Suprapubic skin (tissue), 4 donors: Measurements from ENCODE around the gene PITPNM3. TPM values are rescaled to one million over a fixed set of nuclear protein-coding genes. Genes with fewer than 3 reads are reported as not detected.

Source experiments
- DNase-seq, 2 donors: peaks; one replicate each; pipeline ENCODE4 v3.0.0-alpha.2; 2019; ENCODE audit warnings: low spot score in 2 of 2
- H3K27ac ChIP-seq: fragments of 200-600 bp; sonication (generic); one replicate; pipeline ENCODE4 v1.5.1; 2019
- H3K27me3 ChIP-seq: fragments of 200-600 bp; sonication (generic); one replicate; pipeline ENCODE4 v1.5.1; 2019
- H3K36me3 ChIP-seq: fragments of 200-600 bp; sonication (generic); one replicate; pipeline ENCODE4 v1.5.1; 2019
- H3K4me1 ChIP-seq: fragments of 200-600 bp; sonication (generic); one replicate; pipeline ENCODE4 v1.5.1; 2019
- H3K4me3 ChIP-seq: fragments of 200-600 bp; sonication (generic); one replicate; pipeline ENCODE4 v1.5.1; 2019; ENCODE audit warnings: mild to moderate bottlenecking
- H3K9me3 ChIP-seq: fragments of 200-600 bp; sonication (generic); one replicate; pipeline ENCODE4 v1.5.1; 2019
- EP300 ChIP-seq: sonication (generic); formaldehyde crosslinking; IDR thresholded peaks from one replicate; pipeline ENCODE4 v1.6.1; 2017; ENCODE audit warnings: antibody characterized with exemption
- POLR2A ChIP-seq, 2 donors: fragments of 450-650 bp; IDR thresholded peaks; one replicate each; pipeline ENCODE4 v1.6.1; 2017; ENCODE audit warnings: antibody characterized with exemption in 2 of 2, mild to moderate bottlenecking in 2 of 2, moderate library complexity in 2 of 2
- POLR2AphosphoS5 ChIP-seq, 3 donors: sonication (generic); formaldehyde crosslinking; IDR thresholded peaks; one replicate each; pipeline ENCODE4 v1.6.1; 2017; ENCODE audit warnings: antibody characterized with exemption in 3 of 3
- WGBS: methylation state at CpG from one replicate; pipeline ENCODE4 v1.1.5; 2018; 5-methylcytosine and 5-hydroxymethylcytosine counted together
- total RNA-seq, 4 donors: library from RNA; depleted of rRNA; stranded (reverse); fragments of >200 nt; gene quantifications; one replicate each; pipeline ENCODE4 v1.1.0, GENCODE V29; 2016
- TF ChIP-seq, protein P1 (sequence below), 2 donors: fragments of 200-600 bp in 1 of 2; fragments of 450-650 bp in 1 of 2; sonication (generic) in 1 of 2; IDR thresholded peaks; one replicate each; pipeline ENCODE4 v1.5.1; 2016 to 2019; ENCODE audit warnings: antibody characterized with exemption in 2 of 2, mild to moderate bottlenecking in 1 of 2, moderate library complexity in 1 of 2

PITPNM3 gene
- total RNA-seq, 4 donors from 2014 or later: 16.4 to 31.1 (median 19.2) TPM

DNA sequence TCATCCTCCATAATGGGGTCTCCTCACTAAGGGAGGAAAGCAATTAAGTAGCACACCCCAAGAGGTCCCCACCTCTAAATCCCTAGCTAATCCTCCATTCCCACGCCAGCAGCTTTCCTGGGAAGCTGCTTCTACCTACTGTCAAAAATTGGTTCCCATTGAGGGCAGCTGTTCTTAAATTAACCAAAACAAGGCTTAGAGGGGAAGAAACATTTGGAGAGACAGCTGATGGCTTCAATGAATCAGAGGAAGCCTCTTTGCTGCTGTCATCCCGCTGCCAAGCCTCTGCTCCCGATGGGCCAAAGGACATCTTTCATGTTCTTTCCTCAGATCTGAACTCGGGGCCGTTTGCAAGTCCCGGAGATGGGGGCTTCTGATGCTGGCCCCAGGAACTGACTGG, 148.1 kb downstream of the PITPNM3 start:
- WGBS: 69% methylated on average over 6 of the region's 6 CpGs
- no peak for DNase-seq
- no peak overlapping the region for H3K27ac ChIP-seq
- no peaks in the 10 kb centered on the region for H3K4me1 ChIP-seq
- no peaks in the 10 kb centered on the region for H3K36me3 ChIP-seq
- TF ChIP-seq, protein P1, sequence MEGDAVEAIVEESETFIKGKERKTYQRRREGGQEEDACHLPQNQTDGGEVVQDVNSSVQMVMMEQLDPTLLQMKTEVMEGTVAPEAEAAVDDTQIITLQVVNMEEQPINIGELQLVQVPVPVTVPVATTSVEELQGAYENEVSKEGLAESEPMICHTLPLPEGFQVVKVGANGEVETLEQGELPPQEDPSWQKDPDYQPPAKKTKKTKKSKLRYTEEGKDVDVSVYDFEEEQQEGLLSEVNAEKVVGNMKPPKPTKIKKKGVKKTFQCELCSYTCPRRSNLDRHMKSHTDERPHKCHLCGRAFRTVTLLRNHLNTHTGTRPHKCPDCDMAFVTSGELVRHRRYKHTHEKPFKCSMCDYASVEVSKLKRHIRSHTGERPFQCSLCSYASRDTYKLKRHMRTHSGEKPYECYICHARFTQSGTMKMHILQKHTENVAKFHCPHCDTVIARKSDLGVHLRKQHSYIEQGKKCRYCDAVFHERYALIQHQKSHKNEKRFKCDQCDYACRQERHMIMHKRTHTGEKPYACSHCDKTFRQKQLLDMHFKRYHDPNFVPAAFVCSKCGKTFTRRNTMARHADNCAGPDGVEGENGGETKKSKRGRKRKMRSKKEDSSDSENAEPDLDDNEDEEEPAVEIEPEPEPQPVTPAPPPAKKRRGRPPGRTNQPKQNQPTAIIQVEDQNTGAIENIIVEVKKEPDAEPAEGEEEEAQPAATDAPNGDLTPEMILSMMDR (IDR thresholded peaks at IDR 0.05): no peak
- TF ChIP-seq POLR2AphosphoS5 (IDR thresholded peaks at IDR 0.05): no peak
- TF ChIP-seq POLR2A (IDR thresholded peaks at IDR 0.05): no peak
- no peak for TF ChIP-seq EP300
- no peak overlapping the region for H3K4me3 ChIP-seq
- H3K9me3 ChIP-seq: no peaks in the 10 kb centered on the region
- peaks cover 21% of the 10 kb centered on the region for H3K27me3 ChIP-seq

DNA sequence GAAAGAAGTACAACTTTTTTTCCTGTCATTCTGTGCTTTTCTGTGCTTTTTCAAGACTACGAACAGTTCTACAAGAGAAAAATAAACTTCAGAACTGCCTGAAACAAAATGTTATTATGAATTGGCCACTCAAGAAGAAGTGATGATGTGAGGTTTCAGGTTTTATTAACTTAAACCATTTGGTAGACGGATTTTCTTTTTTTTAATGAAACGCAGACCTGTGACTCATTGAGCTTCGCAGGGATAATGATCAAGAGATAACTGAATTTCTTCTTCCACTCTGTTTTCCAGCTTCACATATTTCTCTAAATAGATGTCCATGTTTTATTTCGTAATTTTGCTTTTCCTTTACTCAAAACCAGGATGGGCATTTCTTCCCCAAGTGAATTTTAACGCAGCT, 154.1 kb downstream of the PITPNM3 start:
- Histone ChIP-seq H3K4me1 (no peaks in the 10 kb centered on the region), H3K4me3 (no peak overlapping the region), H3K9me3 (peaks cover 7% of the 10 kb centered on the region), H3K27ac (no peak overlapping the region), H3K27me3 (peaks cover 9% of the 10 kb centered on the region), H3K36me3 (no peaks in the 10 kb centered on the region)
- 68% methylated on average over 6 of the region's 6 CpGs for WGBS
- no peak for DNase-seq
- TF ChIP-seq POLR2A (IDR thresholded peaks at IDR 0.05): no peak
- no peak for TF ChIP-seq EP300
- TF ChIP-seq, protein P1 (IDR thresholded peaks at IDR 0.05): no peak
- no peak for TF ChIP-seq POLR2AphosphoS5 (IDR thresholded peaks at IDR 0.05)

Other genes starting within 250 kb of the PITPNM3 start
- gene AIPL1, start 121.4 kb downstream of the PITPNM3 start, total RNA-seq: not detected
- 1 to 10 TPM; 1.0 to 3.3 (median 3.2) TPM for gene PIMREG, start 112.1 kb downstream of the PITPNM3 start, total RNA-seq
- 10 to 100 TPM in 2 of 4 donors, 1 to 10 TPM in 2; 4.9 to 24.9 (median 10.4) TPM for gene KIAA0753, start 84.2 kb upstream of the PITPNM3 start, total RNA-seq
- gene TXNDC17, start 84.5 kb upstream of the PITPNM3 start, total RNA-seq: 100 to 1,000 TPM in 1 of 4 donors, 10 to 100 TPM in 3; 30.0 to 153 (median 92.9) TPM
- 10 to 100 TPM in 3 of 4 donors, 1 to 10 TPM in 1; 9.3 to 19.2 (median 12.9) TPM for gene MED31, start 95.0 kb upstream of the PITPNM3 start, total RNA-seq
- 1 to 10 TPM; 1.9 to 3.3 (median 2.4) TPM for gene C17orf100, start 95.2 kb upstream of the PITPNM3 start, total RNA-seq
- under 1 TPM in 1 of 4 donors, not detected in 3; 0.72 TPM for gene SLC13A5, start 156.8 kb upstream of the PITPNM3 start, total RNA-seq
- gene XAF1, start 199.5 kb upstream of the PITPNM3 start, total RNA-seq: 10 to 100 TPM in 2 of 4 donors, 1 to 10 TPM in 2; 4.3 to 21.1 (median 10.9) TPM
- gene FBXO39, start 219.7 kb upstream of the PITPNM3 start, total RNA-seq: 1 to 10 TPM in 2 of 4 donors, under 1 TPM in 1, not detected in 1; 0.91 to 1.5 (median 1.0) TPM